ENCODE results near the gene MAP3K8. TPM values are rescaled to one million over a fixed set of nuclear protein-coding genes. Genes with fewer than 3 reads are reported as not detected.

The MAP3K8 gene
- total and polyA plus RNA-seq, 9 of the 15 experiments (the other 6 are each of a cell fraction or from before 2014, with no cell fraction given), result 6.9 to 23.6 (median 13.6) TPM

- no peak for TF ChIP-seq TFAP4 (CRISPR knock-in tag; IDR thresholded peaks at IDR 0.05; ENCODE audit: borderline replicate concordance)
- no peak for TF ChIP-seq SMAD4 (CRISPR knock-in tag; conservative IDR thresholded peaks at IDR 0.05)
- TF ChIP-seq ARID3B (CRISPR knock-in tag; IDR thresholded peaks at IDR 0.05; ENCODE audit: borderline replicate concordance), result no peak
- no peak for TF ChIP-seq ZNF449 (CRISPR knock-in tag; IDR thresholded peaks at IDR 0.05)
- no peak for TF ChIP-seq ZNF717 (CRISPR knock-in tag; IDR thresholded peaks at IDR 0.05)
- TF ChIP-seq RBBP5 (IDR thresholded peaks at IDR 0.05; ENCODE audit: borderline replicate concordance, insufficient read depth, low read length, poor library complexity, severe bottlenecking), result no peak
Observed at GRCh38 chr10:30412901-30413300, 21.1 kb upstream of the MAP3K8 start (continued).
